SIG-M5 (cell line): Measurements from ENCODE around the gene ILRUN.
"Not testable (repeated sequence)": the region's sequence is repeated elsewhere in the genome, so short reads cannot be mapped to it uniquely, and the experiment has no call there.

Source experiments
- DNase-seq: peaks from one replicate; lab custom pipeline; 2025; lab: John Stamatoyannopoulos, UW

The ILRUN gene

DNA sequence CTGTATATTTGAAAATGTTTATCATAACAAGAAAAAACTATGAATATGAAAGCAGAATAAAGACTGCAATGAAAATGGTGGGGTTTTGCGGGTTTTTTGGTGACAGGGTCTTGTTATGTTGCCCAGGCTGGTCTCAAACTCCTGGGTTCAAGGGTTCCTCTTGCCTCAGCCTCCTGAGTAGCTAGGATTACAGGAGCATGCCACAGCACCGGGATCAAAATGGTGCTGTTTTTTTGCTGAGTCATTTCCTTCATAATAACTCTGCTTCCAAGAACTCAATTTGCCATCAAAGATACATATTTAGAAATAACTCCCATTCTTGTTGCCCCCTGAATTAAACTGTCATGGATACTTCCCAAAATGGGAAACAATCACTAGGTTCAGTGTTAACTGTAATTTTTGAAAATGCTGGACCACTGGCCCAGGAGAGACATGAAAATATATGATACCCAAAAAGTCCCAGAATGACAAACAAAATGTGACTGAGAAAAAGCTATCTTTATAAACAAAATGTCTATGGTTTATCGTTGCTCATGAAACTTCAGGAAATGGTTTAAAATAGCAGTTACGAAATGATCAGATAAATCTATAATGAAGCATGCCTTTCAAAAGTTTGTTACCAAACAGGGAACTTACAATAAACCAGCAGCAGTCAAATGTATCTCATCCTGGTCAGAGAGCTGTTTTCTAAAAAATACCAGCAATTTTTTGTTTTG is 32.2 kb downstream of the ILRUN start:
- no peak for DNase-seq

- DNase-seq: no peak
These were observed 32.7 kb downstream of the ILRUN start for GRCh38 chr6:34663831-34664255.

DNA sequence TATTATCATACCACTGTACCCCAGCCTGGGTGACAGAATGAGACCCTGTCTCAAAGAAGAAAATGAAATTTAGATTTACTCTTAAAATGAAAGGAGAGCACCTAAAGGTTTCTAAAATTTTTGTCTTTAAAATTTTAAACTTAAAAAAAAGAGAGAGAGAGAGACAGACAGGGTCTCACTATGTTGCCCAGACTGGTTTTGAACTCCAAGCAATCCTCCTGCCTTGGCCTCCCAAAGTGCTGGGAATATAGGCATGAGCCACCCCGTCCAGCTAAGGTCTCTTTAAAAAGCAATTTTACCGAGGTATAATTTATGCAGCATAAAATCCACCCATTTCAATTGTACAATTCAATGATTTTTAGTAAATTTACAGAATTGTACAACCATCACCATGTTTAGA is 33.2 kb downstream of the ILRUN start:
- no peak for DNase-seq

GRCh38 chr6:34661357-34661756 is 35.2 kb downstream of the ILRUN start:
- no peak for DNase-seq

DNA sequence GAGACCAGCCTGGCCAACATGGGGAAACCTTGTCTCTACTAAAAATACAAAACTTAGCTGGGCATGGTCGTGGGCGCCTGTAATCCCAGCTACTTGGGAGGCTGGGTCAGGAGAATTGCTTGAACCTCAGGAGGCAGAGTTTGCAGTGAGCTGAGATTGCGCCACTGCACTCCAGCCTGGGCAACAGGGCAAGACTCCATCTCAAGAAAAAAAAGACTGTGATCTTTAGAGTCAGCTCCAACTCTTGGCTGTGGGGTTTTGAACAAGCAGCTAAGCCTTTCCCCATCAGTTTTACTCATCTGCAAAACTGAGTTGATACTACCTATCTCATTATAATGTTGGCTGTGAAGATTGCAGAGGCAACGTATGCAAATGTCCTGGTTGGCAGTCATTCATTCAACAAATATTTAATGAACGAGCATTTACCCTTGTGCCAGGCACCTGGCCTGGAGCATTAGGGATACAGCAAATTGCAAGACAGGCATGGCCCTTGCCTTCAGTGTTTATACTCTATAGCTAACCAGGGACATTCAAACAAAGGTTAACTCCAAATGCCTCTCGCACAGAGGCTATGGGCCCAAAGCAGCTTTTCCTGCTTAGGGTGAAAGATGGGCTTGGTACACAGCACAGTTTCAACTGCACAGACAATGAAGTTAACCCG is 37.8 kb downstream of the ILRUN start:
- DNase-seq: no peak

DNA sequence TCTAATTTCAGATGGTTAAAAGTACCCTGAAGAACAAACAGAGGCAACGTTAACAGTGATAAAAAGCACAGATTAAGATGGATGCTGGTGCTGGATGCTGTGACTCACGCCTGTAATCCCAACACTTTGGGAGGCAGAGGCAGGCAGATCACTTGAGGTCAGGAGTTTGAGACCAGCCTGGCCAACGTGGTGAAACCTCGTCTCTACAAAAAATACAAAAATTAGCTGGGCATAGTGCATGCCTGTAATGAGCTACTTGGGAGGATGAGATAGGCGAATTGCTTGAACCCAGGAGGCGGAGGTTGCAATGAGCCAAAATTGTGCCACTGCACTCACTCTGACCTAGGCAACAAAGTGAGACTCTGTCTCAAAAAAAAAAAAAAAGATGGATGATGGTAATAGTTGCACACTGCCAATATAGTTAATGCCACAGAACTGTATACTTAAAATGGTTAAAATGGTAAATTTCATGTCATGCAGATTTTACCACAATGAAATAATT is 38.5 kb downstream of the ILRUN start:
- not testable (repeated sequence) for DNase-seq

DNA sequence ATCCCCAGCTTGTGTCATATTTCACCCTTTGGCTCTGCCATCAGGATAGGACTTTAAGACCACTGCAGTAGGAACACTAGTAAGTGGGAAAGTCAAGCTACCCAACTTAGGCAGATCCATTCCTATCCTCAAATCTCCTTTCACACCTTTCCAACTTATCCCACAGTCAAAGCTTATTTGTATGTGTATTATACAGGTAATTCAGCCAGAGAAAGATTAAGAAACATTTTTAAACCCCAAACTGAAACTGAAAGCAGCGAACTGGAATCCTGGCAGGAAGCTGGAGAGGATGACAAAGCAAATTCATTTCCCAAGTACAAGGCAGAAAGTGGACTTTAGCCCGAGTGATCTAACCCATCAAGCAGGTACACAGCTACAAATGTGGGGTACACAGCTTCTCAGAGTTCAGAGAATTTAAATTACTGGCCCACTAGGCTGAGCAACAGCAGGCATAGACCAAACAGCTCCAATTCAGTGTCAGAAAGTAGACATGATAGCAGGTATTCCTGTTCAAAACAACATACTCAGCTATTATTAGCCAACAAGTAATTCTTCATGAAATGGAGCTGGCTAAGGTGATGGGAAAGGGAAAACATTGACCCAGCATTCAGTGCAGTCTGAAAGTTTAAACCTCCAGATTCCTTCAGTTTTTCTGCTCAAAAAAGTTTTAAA is 39.1 kb downstream of the ILRUN start:
- no peak for DNase-seq

GRCh38 chr6:34657037-34657306 is 39.6 kb downstream of the ILRUN start:
- DNase-seq: no peak

- DNase-seq: no peak
These were observed 40.1 kb downstream of the ILRUN start for GRCh38 chr6:34656378-34657036.

GRCh38 chr6:34655876-34656377 is 40.6 kb downstream of the ILRUN start:
- DNase-seq: not testable (repeated sequence)

GRCh38 chr6:34654061-34654710 is 42.4 kb downstream of the ILRUN start:
- DNase-seq: no peak

GRCh38 chr6:34652263-34652662 is 44.3 kb downstream of the ILRUN start:
- no peak for DNase-seq

DNA sequence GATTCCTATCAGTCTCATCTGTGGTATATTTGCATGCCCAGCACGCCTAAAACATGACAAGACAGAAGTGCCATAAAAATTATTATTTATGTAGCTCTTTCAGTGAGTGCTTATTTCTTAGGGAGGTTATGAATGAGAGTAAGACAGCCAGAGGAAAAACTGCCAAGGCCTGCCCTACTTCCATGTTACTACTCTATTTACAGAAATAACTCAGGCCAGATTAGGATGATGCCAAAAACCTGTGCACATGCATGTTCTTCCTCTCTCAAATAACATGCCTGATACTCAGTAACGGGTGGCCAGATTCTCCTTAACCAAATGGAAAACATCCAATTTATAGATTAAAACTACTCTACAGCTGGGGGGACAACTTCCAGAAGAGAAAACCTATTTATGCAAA is 45.7 kb downstream of the ILRUN start:
- DNase-seq: no peak

- DNase-seq: not testable (repeated sequence)
These were observed 46.3 kb downstream of the ILRUN start for GRCh38 chr6:34650232-34650631.

GRCh38 chr6:34648806-34649205 is 47.8 kb downstream of the ILRUN start:
- no peak for DNase-seq
